ENCODE measurements around the gene NDUFS6. TPM values are rescaled to one million over a fixed set of nuclear protein-coding genes. Genes with fewer than 3 reads are reported as not detected.

Gene NDUFS6
- total RNA-seq, 1 donor from 2014 or later, result 31.0 TPM

Other genes starting within 250 kb of the NDUFS6 start
- 32.5 TPM for gene MRPL36, start 1.6 kb upstream of the NDUFS6 start, total RNA-seq (ENCODE audit: unreplicated experiment)
- gene IRX4, start 81.5 kb downstream of the NDUFS6 start, total RNA-seq (ENCODE audit: unreplicated experiment), result 0.72 TPM

Data from endothelial cell (in vitro differentiated cells).